SJCRH30 (cell line): ENCODE data around the gene CFAP92. TPM values are rescaled to one million over a fixed set of nuclear protein-coding genes. Genes with fewer than 3 reads are reported as not detected.

Experiments
- DNase-seq, 2 experiments: peaks; one replicate each; pipeline ENCODE4 v3.0.0-alpha.2; 2015 to 2020
- H3K27ac ChIP-seq: fragments of 250-450 bp; sonication (Bioruptor Pico); 2 replicates; pipeline ENCODE4 v1.5.1; 2020; ENCODE audit warnings: mild to moderate bottlenecking, moderate library complexity
- H3K27me3 ChIP-seq: fragments of 250-450 bp; sonication (Bioruptor Pico); 2 replicates; pipeline ENCODE4 v1.5.1; 2020; ENCODE audit warnings: mild to moderate bottlenecking, moderate library complexity
- H3K36me3 ChIP-seq: fragments of 250-450 bp; sonication (Bioruptor Pico); 2 replicates; pipeline ENCODE4 v1.5.1; 2020; ENCODE audit warnings: mild to moderate bottlenecking, moderate library complexity
- H3K4me1 ChIP-seq: fragments of 250-450 bp; sonication (Bioruptor Pico); 2 replicates; pipeline ENCODE4 v1.5.1; 2020; ENCODE audit warnings: mild to moderate bottlenecking, moderate library complexity
- H3K4me3 ChIP-seq: fragments of 250-450 bp; sonication (Bioruptor Pico); 2 replicates; pipeline ENCODE4 v1.5.1; 2020; ENCODE audit warnings: mild to moderate bottlenecking, moderate library complexity
- H3K9me3 ChIP-seq: fragments of 250-450 bp; sonication (Bioruptor Pico); replicated peaks from 2 replicates; pipeline ENCODE4 v1.5.1; 2020; ENCODE audit warnings: mild to moderate bottlenecking, moderate library complexity
- total RNA-seq: library from RNA; depleted of rRNA; stranded (reverse); fragments of >200 nt; shearing (Covaris generic); gene quantifications from 2 replicates; pipeline ENCODE4 v1.2.3, GENCODE V29; 2014

Gene CFAP92
- total RNA-seq, 1 experiment from 2014 or later: 0.12 TPM

- Histone ChIP-seq H3K36me3 (no peaks in the 10 kb centered on the region), H3K9me3 (peaks cover 7% of the 10 kb centered on the region; the same call in 1 of the 2 replicates), H3K27ac (no peak overlapping the region), H3K27me3 (no peaks in the 10 kb centered on the region), H3K4me1 (no peaks in the 10 kb centered on the region), H3K4me3 (no peak overlapping the region)
- DNase-seq: no peak
Measured at GRCh38 chr3:128992926-128993460, 883 bp downstream of the CFAP92 start.

GRCh38 chr3:128991355-128991895, 2.5 kb downstream of the CFAP92 start:
- Histone ChIP-seq H3K27ac (no peak overlapping the region), H3K4me1 (no peaks in the 10 kb centered on the region), H3K4me3 (no peak overlapping the region), H3K9me3 (no peaks in the 10 kb centered on the region), H3K27me3 (no peaks in the 10 kb centered on the region), H3K36me3 (no peaks in the 10 kb centered on the region)
- no peak for DNase-seq

GRCh38 chr3:128988286-128988685, 5.6 kb downstream of the CFAP92 start:
- no peak overlapping the region for H3K27ac ChIP-seq
- H3K4me3 ChIP-seq: no peak overlapping the region
- no peaks in the 10 kb centered on the region for H3K9me3 ChIP-seq
- peaks cover 10% of the 10 kb centered on the region for H3K4me1 ChIP-seq
- DNase-seq: no peak
- H3K36me3 ChIP-seq: no peaks in the 10 kb centered on the region
- no peaks in the 10 kb centered on the region for H3K27me3 ChIP-seq

GRCh38 chr3:128987302-128988100, 6.4 kb downstream of the CFAP92 start:
- H3K27me3 ChIP-seq: no peaks in the 10 kb centered on the region
- peaks cover 14% of the 10 kb centered on the region for H3K4me1 ChIP-seq
- H3K4me3 ChIP-seq: no peak overlapping the region
- H3K9me3 ChIP-seq: no peaks in the 10 kb centered on the region
- no peaks in the 10 kb centered on the region for H3K36me3 ChIP-seq
- H3K27ac ChIP-seq: no peak overlapping the region
- DNase-seq: no peak

GRCh38 chr3:128984596-128984995, 9.3 kb downstream of the CFAP92 start:
- no peak for DNase-seq
- peaks cover 14% of the 10 kb centered on the region for H3K4me1 ChIP-seq

GRCh38 chr3:128983293-128984069, 10.4 kb downstream of the CFAP92 start:
- Histone ChIP-seq H3K27me3 (no peaks in the 10 kb centered on the region), H3K27ac (no peak overlapping the region), H3K4me1 (peaks cover 14% of the 10 kb centered on the region), H3K4me3 (no peak overlapping the region), H3K9me3 (no peaks in the 10 kb centered on the region), H3K36me3 (no peaks in the 10 kb centered on the region)
- peak; percentile 68 to 75 for DNase-seq

More at GRCh38 chr3:128984596-128984995, 9.3 kb downstream of the CFAP92 start:
- Histone ChIP-seq H3K9me3 (no peaks in the 10 kb centered on the region), H3K36me3 (no peaks in the 10 kb centered on the region), H3K27ac (no peak overlapping the region), H3K27me3 (no peaks in the 10 kb centered on the region), H3K4me3 (no peak overlapping the region)

- no peak overlapping the region for H3K4me3 ChIP-seq
- no peak overlapping the region for H3K27ac ChIP-seq
- no peaks in the 10 kb centered on the region; the same call in 1 of the 2 replicates for H3K27me3 ChIP-seq
- DNase-seq: no peak
- no peaks in the 10 kb centered on the region for H3K4me1 ChIP-seq
- H3K36me3 ChIP-seq: no peaks in the 10 kb centered on the region
- H3K9me3 ChIP-seq: no peaks in the 10 kb centered on the region
Measured at GRCh38 chr3:128975276-128975675, 18.6 kb downstream of the CFAP92 start.

- no peaks in the 10 kb centered on the region for H3K4me1 ChIP-seq
- H3K36me3 ChIP-seq: no peaks in the 10 kb centered on the region
Measured at GRCh38 chr3:128973988-128974564, 19.8 kb downstream of the CFAP92 start.

GRCh38 chr3:128971421-128972100, 22.3 kb downstream of the CFAP92 start:
- Histone ChIP-seq H3K36me3 (no peaks in the 10 kb centered on the region), H3K9me3 (no peaks in the 10 kb centered on the region), H3K4me1 (no peaks in the 10 kb centered on the region), H3K4me3 (no peak overlapping the region), H3K27me3 (no peaks in the 10 kb centered on the region; the same call in 1 of the 2 replicates), H3K27ac (no peak overlapping the region)
- no peak for DNase-seq

More at GRCh38 chr3:128973988-128974564, 19.8 kb downstream of the CFAP92 start:
- Histone ChIP-seq H3K4me3 (no peak overlapping the region), H3K27me3 (no peaks in the 10 kb centered on the region; the same call in 1 of the 2 replicates), H3K27ac (no peak overlapping the region), H3K9me3 (no peaks in the 10 kb centered on the region)
- no peak for DNase-seq

- H3K27ac ChIP-seq: no peak overlapping the region
- no peak overlapping the region for H3K4me3 ChIP-seq
- H3K27me3 ChIP-seq: peaks cover 3% of the 10 kb centered on the region; the same call in 1 of the 2 replicates
- H3K4me1 ChIP-seq: no peaks in the 10 kb centered on the region
- H3K9me3 ChIP-seq: no peaks in the 10 kb centered on the region
- DNase-seq: no peak
- H3K36me3 ChIP-seq: no peaks in the 10 kb centered on the region
Measured at GRCh38 chr3:128970740-128971047, 23.2 kb downstream of the CFAP92 start.

GRCh38 chr3:128969993-128970739, 23.7 kb downstream of the CFAP92 start:
- H3K4me3 ChIP-seq: no peak overlapping the region
- peaks cover 3% of the 10 kb centered on the region; the same call in 1 of the 2 replicates for H3K27me3 ChIP-seq
- no peak overlapping the region for H3K27ac ChIP-seq
- peak; percentile 43 to 73 for DNase-seq
- H3K4me1 ChIP-seq: no peaks in the 10 kb centered on the region
- no peaks in the 10 kb centered on the region for H3K9me3 ChIP-seq
- no peaks in the 10 kb centered on the region for H3K36me3 ChIP-seq

- Histone ChIP-seq H3K27ac (no peak overlapping the region), H3K27me3 (peaks cover 3% of the 10 kb centered on the region; the same call in 1 of the 2 replicates), H3K4me3 (no peak overlapping the region), H3K9me3 (no peaks in the 10 kb centered on the region), H3K36me3 (no peaks in the 10 kb centered on the region), H3K4me1 (no peaks in the 10 kb centered on the region)
- no peak for DNase-seq
Measured at GRCh38 chr3:128967748-128968355, 26.0 kb downstream of the CFAP92 start.

- no peak overlapping the region for H3K27ac ChIP-seq
- no peak overlapping the region for H3K4me3 ChIP-seq
- peaks cover 3% of the 10 kb centered on the region; the same call in 1 of the 2 replicates for H3K27me3 ChIP-seq
- H3K36me3 ChIP-seq: no peaks in the 10 kb centered on the region
- H3K9me3 ChIP-seq: no peaks in the 10 kb centered on the region
- DNase-seq: no peak
- no peaks in the 10 kb centered on the region for H3K4me1 ChIP-seq
Measured at GRCh38 chr3:128965818-128966217, 28.1 kb downstream of the CFAP92 start.
